ENCODE results near the gene ALPG.

GRCh38 chr2:232376713-232377112 is 29.9 kb upstream of the ALPG start:
- TF ChIP-seq POLR2A (IDR thresholded peaks at IDR 0.05), result no peak
- no peak for TF ChIP-seq CTCF (IDR thresholded peaks at IDR 0.05)
